Stimulated activated CD8-positive, alpha-beta memory T cell treated with anti-CD3 and anti-CD28 coated beads, Interleukin-4, amount 100 ng/mL, for 48 hours (primary cell): ENCODE measurements around the gene VIM.
"Not testable (repeated sequence)": the region's sequence is repeated elsewhere in the genome, so short reads cannot be mapped to it uniquely, and the experiment has no call there.

Experiments used
- DNase-seq: peaks from one replicate; pipeline ENCODE4 v3.0.0-alpha.2; 2020

Gene VIM

GRCh38 chr10:17257466-17258321, 29.7 kb downstream of the VIM start:
- peak; percentile 59 for DNase-seq

- DNase-seq, result no peak
Observed at GRCh38 chr10:17262502-17262901, 34.5 kb downstream of the VIM start.

GRCh38 chr10:17263580-17263979, 35.5 kb downstream of the VIM start:
- no peak for DNase-seq

- DNase-seq, result no peak
Observed at GRCh38 chr10:17265468-17265867, 37.4 kb downstream of the VIM start.

GRCh38 chr10:17266549-17266948, 38.5 kb downstream of the VIM start:
- not testable (repeated sequence) for DNase-seq

GRCh38 chr10:17272648-17273047, 44.6 kb downstream of the VIM start:
- no peak for DNase-seq

GRCh38 chr10:17273403-17273802, 45.4 kb downstream of the VIM start:
- DNase-seq, result no peak

GRCh38 chr10:17276756-17277424, 48.8 kb downstream of the VIM start:
- no peak for DNase-seq

- no peak for DNase-seq
Observed at GRCh38 chr10:17278607-17279240, 50.7 kb downstream of the VIM start.

GRCh38 chr10:17282311-17282710, 54.3 kb downstream of the VIM start:
- DNase-seq, result no peak

- no peak for DNase-seq
Observed at GRCh38 chr10:17286562-17287550, 58.8 kb downstream of the VIM start.
